ENCODE data around the gene ABLIM3.

DNA sequence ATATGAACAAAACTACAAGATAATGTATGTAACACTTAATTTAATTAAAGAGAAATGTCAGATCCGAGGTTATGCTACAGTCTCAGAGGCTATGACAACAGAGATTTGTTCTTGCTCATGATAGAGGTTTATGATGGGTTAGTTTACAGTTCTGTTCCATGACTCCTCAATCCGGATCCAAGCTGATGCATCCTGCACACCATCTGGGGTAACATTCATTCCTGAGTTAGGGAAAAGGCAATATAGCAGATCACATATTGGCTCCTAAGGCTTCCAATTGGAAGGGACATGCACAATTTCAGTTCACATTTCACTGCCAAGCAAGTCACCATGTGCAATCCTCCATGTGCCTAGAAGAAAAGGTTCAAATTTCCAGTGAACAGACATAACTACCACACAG, 40.4 kb downstream of the ABLIM3 start:
- TF ChIP-seq NRF1 (IDR thresholded peaks at IDR 0.05; ENCODE audit: low read depth, low read length) (no peak), EP300 (IDR thresholded peaks at IDR 0.05; ENCODE audit: borderline replicate concordance in 1 of 2, low read depth in 1 of 2, low read length in 1 of 2) (no peak), POLR2AphosphoS5 (IDR thresholded peaks at IDR 0.05; ENCODE audit: low read depth, low read length) (no peak), MAX (IDR thresholded peaks at IDR 0.05; ENCODE audit: low read depth) (no peak), RAD21 (IDR thresholded peaks at IDR 0.05; ENCODE audit: low read length) (no peak), FOXM1 (IDR thresholded peaks at IDR 0.05; ENCODE audit: low read depth) (no peak), USF2 (IDR thresholded peaks at IDR 0.05; ENCODE audit: borderline replicate concordance, low read depth, low read length) (no peak), JUND (IDR thresholded peaks at IDR 0.05) (no peak), RCOR1 (IDR thresholded peaks at IDR 0.05; ENCODE audit: low read length) (no peak), EZH2phosphoT487 (IDR thresholded peaks at IDR 0.05; ENCODE audit: borderline replicate concordance, low read depth) (no peak)
- TF ChIP-seq, protein P1, sequence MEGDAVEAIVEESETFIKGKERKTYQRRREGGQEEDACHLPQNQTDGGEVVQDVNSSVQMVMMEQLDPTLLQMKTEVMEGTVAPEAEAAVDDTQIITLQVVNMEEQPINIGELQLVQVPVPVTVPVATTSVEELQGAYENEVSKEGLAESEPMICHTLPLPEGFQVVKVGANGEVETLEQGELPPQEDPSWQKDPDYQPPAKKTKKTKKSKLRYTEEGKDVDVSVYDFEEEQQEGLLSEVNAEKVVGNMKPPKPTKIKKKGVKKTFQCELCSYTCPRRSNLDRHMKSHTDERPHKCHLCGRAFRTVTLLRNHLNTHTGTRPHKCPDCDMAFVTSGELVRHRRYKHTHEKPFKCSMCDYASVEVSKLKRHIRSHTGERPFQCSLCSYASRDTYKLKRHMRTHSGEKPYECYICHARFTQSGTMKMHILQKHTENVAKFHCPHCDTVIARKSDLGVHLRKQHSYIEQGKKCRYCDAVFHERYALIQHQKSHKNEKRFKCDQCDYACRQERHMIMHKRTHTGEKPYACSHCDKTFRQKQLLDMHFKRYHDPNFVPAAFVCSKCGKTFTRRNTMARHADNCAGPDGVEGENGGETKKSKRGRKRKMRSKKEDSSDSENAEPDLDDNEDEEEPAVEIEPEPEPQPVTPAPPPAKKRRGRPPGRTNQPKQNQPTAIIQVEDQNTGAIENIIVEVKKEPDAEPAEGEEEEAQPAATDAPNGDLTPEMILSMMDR (IDR thresholded peaks at IDR 0.05) = no peak
- TF ChIP-seq, protein P2, sequence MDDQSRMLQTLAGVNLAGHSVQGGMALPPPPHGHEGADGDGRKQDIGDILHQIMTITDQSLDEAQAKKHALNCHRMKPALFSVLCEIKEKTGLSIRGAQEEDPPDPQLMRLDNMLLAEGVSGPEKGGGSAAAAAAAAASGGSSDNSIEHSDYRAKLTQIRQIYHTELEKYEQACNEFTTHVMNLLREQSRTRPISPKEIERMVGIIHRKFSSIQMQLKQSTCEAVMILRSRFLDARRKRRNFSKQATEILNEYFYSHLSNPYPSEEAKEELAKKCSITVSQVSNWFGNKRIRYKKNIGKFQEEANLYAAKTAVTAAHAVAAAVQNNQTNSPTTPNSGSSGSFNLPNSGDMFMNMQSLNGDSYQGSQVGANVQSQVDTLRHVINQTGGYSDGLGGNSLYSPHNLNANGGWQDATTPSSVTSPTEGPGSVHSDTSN (IDR thresholded peaks at IDR 0.05) = no peak
